Immature natural killer cell (primary cell): ENCODE data around the gene ZSCAN20. TPM values are rescaled to one million over a fixed set of nuclear protein-coding genes. Genes with fewer than 3 reads are reported as not detected.

Source experiments
- DNase-seq, 3 donors: peaks; one replicate each; pipeline ENCODE4 v3.0.0; 2022; ENCODE audit warnings: mixed read lengths in 1 of 3
- H3K27ac Mint-ChIP-seq, 6 donors: one replicate each; pipeline ENCODE4 v1.8.0; 2020; ENCODE audit warnings: mixed read lengths in 6 of 6, mild to moderate bottlenecking in 5 of 6, inconsistent platforms in 4 of 6, moderate library complexity in 3 of 6
- H3K27me3 Mint-ChIP-seq, 3 donors: one replicate each; pipeline ENCODE4 v1.8.0; 2020 to 2021; ENCODE audit warnings: low read depth in 3 of 3, mild to moderate bottlenecking in 3 of 3, mixed read lengths in 3 of 3, moderate library complexity in 3 of 3, inconsistent platforms in 1 of 3
- H3K36me3 Mint-ChIP-seq, 3 donors: one replicate each; pipeline ENCODE4 v1.8.0; 2020; ENCODE audit warnings: mixed read lengths in 3 of 3, inconsistent platforms in 2 of 3, mild to moderate bottlenecking in 2 of 3
- H3K4me1 Mint-ChIP-seq, 2 donors: one replicate each; pipeline ENCODE4 v1.8.0; 2020; ENCODE audit warnings: inconsistent platforms in 2 of 2, mild to moderate bottlenecking in 2 of 2, mixed read lengths in 2 of 2, moderate library complexity in 1 of 2
- H3K4me3 Mint-ChIP-seq, 5 donors: one replicate each; pipeline ENCODE4 v1.8.0; 2020; ENCODE audit warnings: mild to moderate bottlenecking in 5 of 5, mixed read lengths in 5 of 5, inconsistent platforms in 3 of 5, moderate library complexity in 3 of 5
- H3K9me3 Mint-ChIP-seq, 6 donors: one replicate each; pipeline ENCODE4 v1.8.0; 2020; ENCODE audit warnings: mild to moderate bottlenecking in 6 of 6, mixed read lengths in 6 of 6, inconsistent platforms in 4 of 6, moderate library complexity in 3 of 6
- polyA plus RNA-seq, 3 donors: library from polyadenylated mRNA; unstranded; fragments of 300-500 nt; fragmentation: Illumina TruSeq; gene quantifications; one replicate each; pipeline ENCODE4 v1.2.3, GENCODE V29; 2021

Gene ZSCAN20
- polyA plus RNA-seq, 3 donors from 2014 or later, result 0.33 to 0.68 TPM; not detected in 1

DNA sequence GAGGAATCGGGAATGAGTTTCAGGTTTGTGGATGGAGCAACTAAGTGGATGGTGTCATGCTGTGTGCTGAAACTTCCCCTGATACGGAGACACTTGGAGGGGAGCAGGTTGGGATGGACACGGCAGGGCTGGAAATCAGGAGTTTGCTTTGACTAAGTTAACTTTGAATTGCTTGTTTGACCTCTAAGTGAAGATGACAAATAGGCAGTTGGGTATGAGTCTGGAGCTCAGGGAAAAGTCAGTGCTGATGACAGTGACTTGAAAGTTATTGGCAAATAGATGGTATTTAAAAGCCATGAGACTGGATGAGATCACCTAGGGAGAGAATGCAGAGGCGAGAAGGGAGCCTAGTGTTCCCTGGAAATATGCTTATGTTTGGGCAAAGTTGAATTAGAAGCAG, 12.8 kb upstream of the ZSCAN20 start:
- Mint-ChIP-seq H3K27ac (peak overlapping the region in 1 of 6 donors; percentile 2), H3K27me3 (peaks cover 3 to 5% (median 3%) of the 10 kb centered on the region in 3 donors), H3K9me3 (no peaks in the 10 kb centered on the region), H3K4me3 (no peak overlapping the region), H3K36me3 (no peaks in the 10 kb centered on the region), H3K4me1 (no peaks in the 10 kb centered on the region)
- DNase-seq, result no peak

DNA sequence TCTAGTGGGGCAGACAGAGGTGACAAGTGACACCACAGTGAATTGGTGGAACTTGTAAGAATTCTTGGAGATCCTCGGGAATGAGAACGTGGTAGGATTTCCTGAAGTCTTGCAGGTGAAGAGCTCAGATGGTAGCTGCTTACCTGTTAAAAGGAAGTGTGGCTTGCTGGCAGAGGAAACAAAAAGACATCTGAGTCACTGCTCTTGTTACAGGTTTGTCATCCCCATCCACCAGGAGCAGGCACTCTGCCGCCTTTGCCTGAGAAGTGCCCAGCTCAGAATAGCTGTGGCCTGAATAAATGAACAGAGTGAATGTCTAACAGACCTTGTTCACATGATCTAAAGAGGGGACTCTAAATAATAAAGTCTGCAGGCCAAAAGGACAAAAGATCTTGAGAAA, 12.3 kb upstream of the ZSCAN20 start:
- H3K4me3 Mint-ChIP-seq, result no peak overlapping the region
- H3K27ac Mint-ChIP-seq, result no peak overlapping the region
- peaks cover 3 to 5% (median 4%) of the 10 kb centered on the region in 3 donors for H3K27me3 Mint-ChIP-seq
- H3K36me3 Mint-ChIP-seq, result no peaks in the 10 kb centered on the region
- H3K4me1 Mint-ChIP-seq, result no peaks in the 10 kb centered on the region
- no peaks in the 10 kb centered on the region for H3K9me3 Mint-ChIP-seq
- no peak for DNase-seq

DNA sequence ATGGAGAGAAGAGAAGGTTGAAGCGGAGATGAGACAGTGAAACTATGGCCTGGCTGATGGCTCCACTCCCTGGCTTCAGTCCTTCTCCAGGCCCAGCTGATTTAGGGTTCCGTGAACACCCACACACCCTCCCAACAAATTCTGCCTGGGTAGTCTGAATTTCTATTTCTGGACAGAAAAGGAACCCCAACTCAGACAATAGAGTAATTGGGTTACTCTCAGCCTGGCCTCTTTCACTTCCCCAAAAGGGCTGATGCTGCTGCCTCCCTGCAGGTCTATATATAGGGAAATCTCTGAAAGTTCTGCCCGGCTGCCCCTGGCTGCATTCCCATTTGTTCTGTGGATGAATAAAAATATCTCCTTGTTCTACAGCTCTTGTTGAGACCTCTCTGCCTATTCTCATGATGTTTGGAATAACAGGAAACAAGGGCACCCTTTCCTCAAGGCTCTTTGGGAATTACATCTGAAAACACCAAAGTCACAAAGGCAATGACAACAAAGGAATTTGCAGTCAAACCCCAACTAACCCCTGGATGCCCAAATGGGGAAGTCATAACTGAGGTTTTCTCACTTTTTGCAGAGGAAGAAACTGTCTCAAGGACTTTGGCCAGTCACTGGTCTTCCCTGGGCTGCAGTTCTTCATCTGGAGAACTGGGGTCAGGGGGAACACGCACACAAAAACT, 11.4 kb upstream of the ZSCAN20 start:
- no peak for DNase-seq
- Mint-ChIP-seq H3K36me3 (no peaks in the 10 kb centered on the region), H3K4me1 (no peaks in the 10 kb centered on the region), H3K27me3 (peaks cover 0 to 4% (median 2%) of the 10 kb centered on the region in 3 donors), H3K9me3 (no peaks in the 10 kb centered on the region), H3K27ac (no peak overlapping the region), H3K4me3 (no peak overlapping the region)

DNA sequence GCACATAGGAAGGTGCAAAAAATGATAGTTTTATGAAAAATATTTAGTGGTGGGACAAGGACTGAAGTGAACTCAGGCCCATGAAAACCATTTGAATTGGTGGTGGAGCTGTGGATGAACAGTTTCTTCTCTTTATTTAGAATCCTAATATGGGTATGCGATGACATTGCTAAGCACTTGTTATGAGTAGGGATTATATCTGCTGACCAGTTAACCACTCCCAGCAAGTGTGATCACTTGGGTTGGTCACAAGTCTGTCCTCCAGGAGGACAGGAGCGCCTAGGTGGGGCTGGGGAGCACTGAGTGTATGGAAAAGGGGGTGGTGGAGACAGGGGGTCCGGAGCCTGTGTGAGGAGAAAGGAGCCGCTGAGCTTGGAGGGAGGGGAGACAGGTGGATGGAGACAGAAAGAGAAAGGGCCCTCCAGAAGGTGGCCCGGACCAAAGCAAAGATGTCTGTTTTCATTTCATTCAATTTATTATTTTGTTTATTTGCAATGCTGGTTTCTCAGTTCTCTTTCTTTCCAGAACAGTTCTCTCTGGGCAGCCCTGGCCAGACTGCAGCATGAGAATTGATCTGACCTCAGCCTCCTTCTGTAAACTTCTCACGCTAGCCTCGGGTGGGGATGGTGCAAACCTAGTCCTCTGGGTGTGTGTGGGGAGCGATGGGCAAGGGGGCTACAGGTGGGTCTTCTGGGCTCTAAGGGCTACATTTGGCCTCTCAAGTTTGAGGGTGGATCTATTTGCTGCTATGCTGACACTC, 9.9 kb upstream of the ZSCAN20 start:
- Mint-ChIP-seq H3K4me3 (no peak overlapping the region), H3K36me3 (no peaks in the 10 kb centered on the region), H3K27me3 (peaks cover 0 to 3% (median 2%) of the 10 kb centered on the region in 3 donors), H3K27ac (no peak overlapping the region), H3K9me3 (no peaks in the 10 kb centered on the region), H3K4me1 (no peaks in the 10 kb centered on the region)
- no peak for DNase-seq

DNA sequence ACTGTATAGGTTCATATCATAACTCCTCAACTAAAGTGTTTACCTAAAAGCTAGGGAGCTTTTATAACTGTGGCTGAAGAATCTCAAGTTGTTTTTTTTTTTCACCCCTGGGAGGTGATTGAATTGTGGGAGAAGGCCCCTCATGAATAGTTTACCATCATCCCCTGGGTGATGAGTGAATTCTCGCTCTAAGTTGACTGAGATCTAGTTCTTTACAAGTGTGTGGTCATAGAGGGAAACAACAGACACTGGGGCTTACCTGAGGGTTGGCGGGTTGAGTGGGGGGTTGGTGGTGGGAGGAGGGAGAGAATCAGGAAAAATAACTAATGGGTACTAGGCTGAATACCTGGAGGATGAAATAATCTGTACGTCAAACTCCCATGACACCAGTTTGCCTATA, 7.9 kb upstream of the ZSCAN20 start:
- H3K9me3 Mint-ChIP-seq, result no peaks in the 10 kb centered on the region
- no peak overlapping the region for H3K27ac Mint-ChIP-seq
- no peaks in the 10 kb centered on the region for H3K36me3 Mint-ChIP-seq
- H3K4me1 Mint-ChIP-seq, result no peaks in the 10 kb centered on the region
- peaks cover 0 to 3% (median 2%) of the 10 kb centered on the region in 3 donors for H3K27me3 Mint-ChIP-seq
- H3K4me3 Mint-ChIP-seq, result no peak overlapping the region
- DNase-seq, result no peak

DNA sequence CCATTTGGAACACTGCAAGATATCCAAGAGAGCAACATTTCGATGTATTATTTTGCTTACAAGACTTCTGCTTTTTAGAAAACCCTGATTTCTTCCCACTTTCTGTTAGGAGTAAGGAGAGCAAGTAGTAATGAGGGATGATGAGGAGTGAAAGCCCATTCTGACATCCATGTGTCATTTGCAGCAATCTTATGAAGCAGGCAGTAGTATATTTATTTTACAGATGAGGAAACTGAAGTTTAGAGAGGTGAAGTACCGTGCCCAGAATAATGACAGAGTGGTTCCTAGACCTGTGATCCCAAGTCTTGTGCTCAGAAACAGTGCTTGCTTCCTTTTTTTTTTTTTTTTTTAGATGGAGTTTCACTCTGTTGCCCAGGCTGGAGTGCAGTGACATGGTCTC, 7.1 kb upstream of the ZSCAN20 start:
- Mint-ChIP-seq H3K9me3 (no peaks in the 10 kb centered on the region), H3K4me1 (peaks cover 0 to under 1% of the 10 kb centered on the region in 2 donors), H3K36me3 (no peaks in the 10 kb centered on the region), H3K4me3 (no peak overlapping the region), H3K27me3 (peaks cover 0 to 3% (median 2%) of the 10 kb centered on the region in 3 donors), H3K27ac (peak overlapping the region in 1 of 6 donors; percentile 4)
- DNase-seq, result no peak

DNA sequence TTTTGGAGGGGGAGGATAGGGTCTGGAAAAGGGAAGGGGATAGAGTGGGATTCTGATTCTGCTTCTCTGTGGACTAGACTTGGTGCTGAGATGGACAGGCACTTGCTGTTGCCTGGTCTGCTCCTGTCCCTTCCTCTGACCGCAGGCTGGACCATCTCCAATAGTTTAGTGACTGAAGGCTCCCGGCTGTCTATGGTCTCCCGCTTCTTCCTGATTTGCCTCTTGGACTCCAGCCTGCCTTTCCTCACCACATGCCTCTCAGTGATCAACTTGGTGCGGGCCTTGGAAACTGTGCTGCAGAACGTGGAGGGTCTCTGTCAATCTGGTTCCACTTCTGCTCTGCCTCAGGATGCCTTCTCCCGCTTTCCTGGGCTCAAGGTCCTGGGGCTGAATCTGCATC, 6.3 kb upstream of the ZSCAN20 start:
- H3K36me3 Mint-ChIP-seq, result no peaks in the 10 kb centered on the region
- peak overlapping the region in 1 of 6 donors; percentile 18 for H3K27ac Mint-ChIP-seq
- no peaks in the 10 kb centered on the region for H3K9me3 Mint-ChIP-seq
- no peak overlapping the region for H3K4me3 Mint-ChIP-seq
- H3K27me3 Mint-ChIP-seq, result peaks cover 0 to 3% (median 2%) of the 10 kb centered on the region in 3 donors
- H3K4me1 Mint-ChIP-seq, result peaks cover 5 to 6% of the 10 kb centered on the region in 2 donors
- DNase-seq, result no peak

DNA sequence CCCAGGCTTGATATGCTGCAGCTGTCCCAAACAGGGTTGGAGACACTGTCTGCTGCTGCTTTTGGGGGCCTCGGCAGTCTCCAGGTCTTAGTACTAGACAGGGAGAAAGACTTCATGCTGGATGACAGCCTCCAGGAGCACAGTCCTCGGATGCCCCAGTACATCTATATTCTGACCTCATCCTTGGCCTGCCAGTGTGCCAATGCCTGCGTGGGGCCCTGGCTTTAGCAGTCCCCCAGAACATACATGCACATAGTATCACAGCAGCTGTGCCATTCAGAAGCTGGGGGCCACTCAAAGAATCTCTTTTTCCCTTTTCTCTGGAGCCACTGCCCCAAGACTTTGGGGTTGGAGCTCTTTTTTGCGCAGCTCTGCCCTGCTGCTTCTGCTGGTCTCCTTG, 4.4 kb upstream of the ZSCAN20 start:
- no peak for DNase-seq
- no peak overlapping the region for H3K27ac Mint-ChIP-seq
- no peaks in the 10 kb centered on the region for H3K9me3 Mint-ChIP-seq
- peaks cover 0 to 4% (median 3%) of the 10 kb centered on the region in 3 donors for H3K27me3 Mint-ChIP-seq
- no peaks in the 10 kb centered on the region for H3K36me3 Mint-ChIP-seq
- peaks cover 20 to 24% of the 10 kb centered on the region in 2 donors for H3K4me1 Mint-ChIP-seq
- H3K4me3 Mint-ChIP-seq, result no peak overlapping the region

DNA sequence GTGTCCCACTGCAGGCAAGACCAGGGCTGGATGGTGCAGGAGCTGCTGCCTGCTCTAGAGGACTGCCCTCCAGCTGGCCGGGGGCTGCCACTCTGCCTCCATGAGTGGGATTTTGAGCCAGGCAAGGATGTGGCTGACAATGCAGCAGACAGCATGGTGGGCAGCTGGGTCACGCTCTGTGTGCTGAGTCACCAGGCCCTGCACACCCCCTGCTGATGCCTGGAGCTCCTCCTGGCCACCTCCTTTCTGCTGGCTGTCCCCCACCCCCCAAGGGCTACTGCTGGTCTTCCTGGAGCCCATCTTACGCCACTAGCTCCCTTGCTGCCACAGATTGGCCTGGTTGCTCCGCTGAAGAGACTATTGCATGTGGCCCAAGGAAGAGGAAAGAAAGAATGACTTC, 3.9 kb upstream of the ZSCAN20 start:
- Mint-ChIP-seq H3K4me3 (no peak overlapping the region), H3K4me1 (peaks cover 22 to 29% of the 10 kb centered on the region in 2 donors), H3K9me3 (no peaks in the 10 kb centered on the region), H3K36me3 (no peaks in the 10 kb centered on the region), H3K27ac (no peak overlapping the region), H3K27me3 (peaks cover 0 to 4% (median 3%) of the 10 kb centered on the region in 3 donors)
- no peak for DNase-seq

DNA sequence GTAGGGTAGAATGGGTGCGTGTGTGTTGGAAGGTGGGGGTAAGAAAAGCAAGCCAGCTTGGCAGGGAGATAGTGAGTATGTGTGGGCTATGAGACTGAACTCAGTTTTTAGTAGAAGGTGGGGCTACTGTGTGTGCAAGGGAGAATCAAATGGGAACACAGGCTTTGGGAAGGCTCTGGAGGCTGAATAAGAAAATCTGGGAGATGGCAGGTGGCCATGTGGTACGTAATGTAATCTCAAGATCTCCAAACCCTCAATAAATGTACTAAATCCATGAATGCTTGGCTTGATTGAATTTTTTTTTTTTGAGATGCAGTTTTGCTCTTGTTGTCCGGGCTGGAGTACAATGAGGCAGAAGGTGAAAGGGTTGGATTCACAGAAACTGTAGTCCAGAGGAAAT, 3.5 kb upstream of the ZSCAN20 start:
- no peaks in the 10 kb centered on the region for H3K36me3 Mint-ChIP-seq
- no peak overlapping the region for H3K27ac Mint-ChIP-seq
- H3K27me3 Mint-ChIP-seq, result peaks cover 0 to 4% (median 3%) of the 10 kb centered on the region in 3 donors
- H3K9me3 Mint-ChIP-seq, result no peaks in the 10 kb centered on the region
- no peak overlapping the region for H3K4me3 Mint-ChIP-seq
- no peak for DNase-seq
- H3K4me1 Mint-ChIP-seq, result peaks cover 22 to 31% of the 10 kb centered on the region in 2 donors

DNA sequence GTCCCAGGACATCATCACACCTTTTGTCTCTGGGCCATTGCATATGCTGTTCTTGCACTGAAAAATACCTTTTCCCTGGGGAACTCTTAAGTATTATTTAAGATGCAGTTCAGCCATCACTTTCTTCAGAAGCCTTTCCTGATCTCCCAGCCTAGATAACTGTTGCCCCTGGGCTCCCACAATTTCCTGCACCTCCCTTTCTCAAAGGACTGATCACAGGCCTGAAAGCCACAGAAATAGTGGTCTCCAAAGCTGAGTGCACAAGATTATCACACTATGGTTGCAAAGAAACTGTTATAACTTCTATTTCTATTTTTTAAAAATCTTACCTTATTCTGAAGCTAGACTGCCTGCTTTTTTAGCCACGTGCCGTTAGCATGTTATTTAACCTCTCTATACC, 2.8 kb upstream of the ZSCAN20 start:
- H3K36me3 Mint-ChIP-seq, result no peaks in the 10 kb centered on the region
- peaks cover 0 to 4% (median 1%) of the 10 kb centered on the region in 3 donors for H3K27me3 Mint-ChIP-seq
- no peak for DNase-seq
- H3K4me1 Mint-ChIP-seq, result peaks cover 22 to 31% of the 10 kb centered on the region in 2 donors
- H3K9me3 Mint-ChIP-seq, result no peaks in the 10 kb centered on the region
- H3K4me3 Mint-ChIP-seq, result no peak overlapping the region
- H3K27ac Mint-ChIP-seq, result no peak overlapping the region

DNA sequence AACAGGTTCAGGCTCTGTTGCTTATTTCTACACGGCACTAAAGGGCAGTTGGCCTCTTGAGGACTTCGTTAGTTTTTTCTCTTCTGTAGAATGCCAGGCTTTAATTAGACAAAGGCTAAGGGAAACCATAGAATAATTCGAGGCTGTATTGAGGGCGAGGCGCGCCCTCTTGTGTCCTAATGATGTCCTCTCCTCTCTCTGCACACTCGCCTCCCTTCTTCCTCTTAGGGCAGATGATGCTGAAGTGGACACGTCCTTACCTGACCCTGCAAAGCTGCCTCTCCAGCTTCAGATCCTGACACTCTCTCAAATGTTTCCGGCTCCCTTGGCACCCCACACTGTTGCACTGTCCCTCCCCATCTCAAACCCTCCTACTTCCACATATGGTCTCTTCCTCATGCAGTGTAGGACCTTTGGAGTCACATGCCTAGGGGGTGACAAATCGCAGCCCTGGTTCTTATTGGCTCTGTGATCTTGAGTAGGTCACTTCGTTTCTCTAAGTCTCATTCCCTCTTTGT, 1.9 kb upstream of the ZSCAN20 start:
- Mint-ChIP-seq H3K4me3 (peak overlapping the region in 2 of 5 donors; percentile 35 to 40), H3K36me3 (no peaks in the 10 kb centered on the region), H3K27ac (no peak overlapping the region), H3K9me3 (no peaks in the 10 kb centered on the region), H3K4me1 (peaks cover 22 to 31% of the 10 kb centered on the region in 2 donors), H3K27me3 (peaks cover 0 to 2% (median 1%) of the 10 kb centered on the region in 3 donors)
- peak; percentile 25 to 42 (median 33) for DNase-seq

DNA sequence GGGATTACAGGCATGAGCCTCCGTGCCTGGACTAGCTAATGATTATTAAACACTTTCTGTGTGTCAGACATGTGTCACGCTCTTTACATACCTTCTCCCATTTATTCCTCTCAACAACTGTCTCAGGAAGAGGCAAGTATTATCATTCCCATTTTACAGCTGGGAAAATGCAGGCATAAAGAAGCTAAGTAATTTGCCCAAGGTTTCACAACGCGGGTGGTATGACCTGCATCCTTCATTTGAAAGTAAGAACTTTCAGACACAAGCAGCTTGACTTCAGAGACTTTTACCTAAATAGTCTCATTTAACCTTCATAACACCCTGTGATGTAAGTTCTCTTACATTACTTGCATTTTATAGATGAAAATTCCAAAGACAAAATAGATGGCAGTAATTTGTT, 1.0 kb upstream of the ZSCAN20 start:
- DNase-seq, result no peak
- Mint-ChIP-seq H3K4me1 (peaks cover 22 to 31% of the 10 kb centered on the region in 2 donors), H3K9me3 (no peaks in the 10 kb centered on the region), H3K27ac (peak overlapping the region in 1 of 6 donors; percentile 21), H3K4me3 (peak overlapping the region in 2 of 5 donors; percentile 31 to 32), H3K36me3 (no peaks in the 10 kb centered on the region), H3K27me3 (peaks cover 0 to 2% (median 1%) of the 10 kb centered on the region in 3 donors)

DNA sequence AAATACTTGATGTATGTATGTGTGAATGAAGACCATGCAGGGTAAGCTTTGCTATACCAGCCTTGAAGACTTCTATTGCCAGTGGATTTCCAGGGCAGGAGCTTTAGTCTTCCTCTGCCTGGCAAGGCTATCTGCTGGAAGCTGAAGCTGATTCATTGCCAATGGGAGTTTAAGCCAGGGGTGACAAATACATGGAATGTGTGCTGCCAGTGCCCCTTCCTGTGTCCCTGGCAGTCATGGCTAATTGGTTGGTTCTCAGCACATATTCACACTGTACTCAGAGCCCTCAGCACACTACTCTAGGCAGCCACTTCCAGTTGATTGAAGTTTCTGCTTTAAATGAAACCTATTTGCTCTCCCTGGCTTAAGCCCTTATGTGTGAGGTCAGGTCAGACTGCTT, 1.5 kb downstream of the ZSCAN20 start:
- Mint-ChIP-seq H3K27ac (peak overlapping the region in 2 of 6 donors; percentile 2 to 91), H3K4me3 (peak overlapping the region in 2 of 5 donors; percentile 44 to 93), H3K4me1 (peaks cover 22 to 31% of the 10 kb centered on the region in 2 donors), H3K27me3 (peaks cover 1 to 2% (median 2%) of the 10 kb centered on the region in 3 donors), H3K9me3 (no peaks in the 10 kb centered on the region), H3K36me3 (no peaks in the 10 kb centered on the region)
- DNase-seq, result no peak
